ENCODE data around the gene FGF1. TPM values are rescaled to one million over a fixed set of nuclear protein-coding genes. Genes with fewer than 3 reads are reported as not detected.

FGF1 gene
- total RNA-seq, 1 donor from 2014 or later = not detected

- Mint-ChIP-seq H3K36me3 (ENCODE audit: insufficient read depth) (no peaks in the 10 kb centered on the region), H3K4me1 (ENCODE audit: low read depth) (peaks cover 11% of the 10 kb centered on the region), H3K27ac (no peak overlapping the region), H3K27me3 (peaks cover 13% of the 10 kb centered on the region), H3K4me3 (ENCODE audit: low read depth) (no peak overlapping the region), H3K9me3 (ENCODE audit: low read depth) (no peaks in the 10 kb centered on the region)
- no peak for DNase-seq (ENCODE audit: low spot score, unreplicated experiment)
- TF ChIP-seq, protein P1, sequence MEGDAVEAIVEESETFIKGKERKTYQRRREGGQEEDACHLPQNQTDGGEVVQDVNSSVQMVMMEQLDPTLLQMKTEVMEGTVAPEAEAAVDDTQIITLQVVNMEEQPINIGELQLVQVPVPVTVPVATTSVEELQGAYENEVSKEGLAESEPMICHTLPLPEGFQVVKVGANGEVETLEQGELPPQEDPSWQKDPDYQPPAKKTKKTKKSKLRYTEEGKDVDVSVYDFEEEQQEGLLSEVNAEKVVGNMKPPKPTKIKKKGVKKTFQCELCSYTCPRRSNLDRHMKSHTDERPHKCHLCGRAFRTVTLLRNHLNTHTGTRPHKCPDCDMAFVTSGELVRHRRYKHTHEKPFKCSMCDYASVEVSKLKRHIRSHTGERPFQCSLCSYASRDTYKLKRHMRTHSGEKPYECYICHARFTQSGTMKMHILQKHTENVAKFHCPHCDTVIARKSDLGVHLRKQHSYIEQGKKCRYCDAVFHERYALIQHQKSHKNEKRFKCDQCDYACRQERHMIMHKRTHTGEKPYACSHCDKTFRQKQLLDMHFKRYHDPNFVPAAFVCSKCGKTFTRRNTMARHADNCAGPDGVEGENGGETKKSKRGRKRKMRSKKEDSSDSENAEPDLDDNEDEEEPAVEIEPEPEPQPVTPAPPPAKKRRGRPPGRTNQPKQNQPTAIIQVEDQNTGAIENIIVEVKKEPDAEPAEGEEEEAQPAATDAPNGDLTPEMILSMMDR (IDR thresholded peaks at IDR 0.05; ENCODE audit: unreplicated experiment) = no peak
These were observed 113.9 kb downstream of the FGF1 start for GRCh38 chr5:142572006-142572405.

DNA sequence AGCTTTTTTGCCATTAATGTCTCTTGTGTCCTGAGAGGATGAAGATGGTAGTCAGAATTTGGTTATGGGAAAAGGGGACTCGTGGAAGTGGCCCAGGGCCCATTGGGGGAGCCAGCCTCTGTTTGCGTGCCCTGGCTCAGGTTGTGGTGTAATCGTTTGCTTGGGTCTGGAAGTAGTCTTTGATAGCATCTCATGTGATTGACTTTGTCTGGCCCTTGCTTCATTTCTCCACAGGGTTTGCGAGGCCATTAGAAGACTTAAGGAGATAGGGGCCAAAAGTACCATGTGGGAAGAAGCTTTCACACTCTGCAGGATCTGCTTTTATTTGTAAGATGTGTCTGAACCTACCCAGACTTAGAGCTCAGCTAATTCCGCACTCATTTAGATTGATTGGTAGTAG is 114.5 kb downstream of the FGF1 start:
- H3K4me1 Mint-ChIP-seq (ENCODE audit: low read depth) = peaks cover 11% of the 10 kb centered on the region
- no peak for DNase-seq (ENCODE audit: low spot score, unreplicated experiment)
- H3K36me3 Mint-ChIP-seq (ENCODE audit: insufficient read depth) = no peaks in the 10 kb centered on the region
- no peaks in the 10 kb centered on the region for H3K9me3 Mint-ChIP-seq (ENCODE audit: low read depth)
- no peak overlapping the region for H3K4me3 Mint-ChIP-seq (ENCODE audit: low read depth)
- H3K27ac Mint-ChIP-seq = no peak overlapping the region
- H3K27me3 Mint-ChIP-seq = peaks cover 17% of the 10 kb centered on the region
- TF ChIP-seq, protein P1 (IDR thresholded peaks at IDR 0.05; ENCODE audit: unreplicated experiment) = no peak

GRCh38 chr5:142569905-142570304 is 116.0 kb downstream of the FGF1 start:
- TF ChIP-seq, protein P1 (IDR thresholded peaks at IDR 0.05; ENCODE audit: unreplicated experiment) = no peak

DNA sequence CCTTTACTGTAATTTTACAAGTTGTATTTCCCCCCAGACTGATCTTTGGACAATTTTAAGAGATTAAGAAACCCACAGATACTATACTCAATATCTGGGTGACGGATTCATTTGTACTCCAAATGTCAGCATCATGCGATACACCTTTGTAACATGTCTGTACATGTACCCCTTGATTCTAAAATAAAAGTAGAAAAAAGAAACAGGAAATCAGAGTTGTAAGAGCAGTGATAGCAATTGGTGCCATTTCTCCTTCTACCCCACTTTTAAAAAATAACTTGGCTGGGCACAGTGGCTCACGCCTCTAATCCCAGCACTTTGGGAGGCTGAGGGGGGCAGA is 116.9 kb downstream of the FGF1 start:
- no peak overlapping the region for H3K4me3 Mint-ChIP-seq (ENCODE audit: low read depth)
- H3K27me3 Mint-ChIP-seq = peaks cover 17% of the 10 kb centered on the region
- peaks cover 11% of the 10 kb centered on the region for H3K4me1 Mint-ChIP-seq (ENCODE audit: low read depth)
- no peaks in the 10 kb centered on the region for H3K9me3 Mint-ChIP-seq (ENCODE audit: low read depth)
- DNase-seq (ENCODE audit: low spot score, unreplicated experiment) = no peak
- no peaks in the 10 kb centered on the region for H3K36me3 Mint-ChIP-seq (ENCODE audit: insufficient read depth)
- no peak overlapping the region for H3K27ac Mint-ChIP-seq
- TF ChIP-seq, protein P1 (IDR thresholded peaks at IDR 0.05; ENCODE audit: unreplicated experiment) = no peak

More at GRCh38 chr5:142569905-142570304, 116.0 kb downstream of the FGF1 start:
- no peaks in the 10 kb centered on the region for H3K36me3 Mint-ChIP-seq (ENCODE audit: insufficient read depth)
- H3K27me3 Mint-ChIP-seq = peaks cover 17% of the 10 kb centered on the region
- no peak overlapping the region for H3K4me3 Mint-ChIP-seq (ENCODE audit: low read depth)
- peaks cover 11% of the 10 kb centered on the region for H3K4me1 Mint-ChIP-seq (ENCODE audit: low read depth)
- H3K9me3 Mint-ChIP-seq (ENCODE audit: low read depth) = no peaks in the 10 kb centered on the region
- no peak overlapping the region for H3K27ac Mint-ChIP-seq
- DNase-seq (ENCODE audit: low spot score, unreplicated experiment) = no peak

DNA sequence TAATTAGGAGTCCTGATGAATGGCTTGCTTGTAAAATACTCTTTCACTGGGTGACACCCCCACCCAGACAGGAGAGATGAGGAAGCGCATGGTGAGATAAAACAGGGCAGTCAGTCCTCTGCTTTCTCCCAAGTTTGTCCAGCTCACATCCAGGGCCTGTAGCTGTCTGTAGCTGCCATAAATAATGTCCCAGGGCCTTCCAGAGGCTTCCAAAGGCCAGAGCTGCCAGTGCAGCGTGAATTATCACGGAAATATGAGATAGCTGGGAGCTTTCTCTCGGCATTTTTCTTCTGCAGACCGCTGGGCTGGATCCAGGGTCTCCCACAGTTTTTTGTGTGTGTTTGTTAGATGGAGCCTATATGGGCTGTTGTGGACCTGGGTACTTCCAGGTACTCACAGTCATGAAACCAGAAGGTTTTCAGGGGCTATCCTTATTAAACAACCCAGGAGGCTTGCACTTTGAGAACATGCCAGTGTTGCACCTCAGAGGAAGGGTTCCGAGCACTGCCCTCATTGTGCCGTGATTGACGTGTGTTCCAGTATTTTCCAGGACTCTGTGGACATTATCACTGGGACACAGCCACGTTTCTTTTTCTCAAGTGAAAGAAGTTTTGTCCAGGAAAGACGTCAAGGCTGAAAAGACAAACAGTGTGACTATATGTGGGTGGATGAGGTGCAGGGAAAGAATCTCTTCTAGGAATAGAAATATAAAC is 117.5 kb downstream of the FGF1 start:
- Mint-ChIP-seq H3K9me3 (ENCODE audit: low read depth) (no peaks in the 10 kb centered on the region), H3K27me3 (peaks cover 17% of the 10 kb centered on the region), H3K4me3 (ENCODE audit: low read depth) (no peak overlapping the region), H3K4me1 (ENCODE audit: low read depth) (peaks cover 11% of the 10 kb centered on the region), H3K27ac (no peak overlapping the region), H3K36me3 (ENCODE audit: insufficient read depth) (no peaks in the 10 kb centered on the region)
- TF ChIP-seq, protein P1 (IDR thresholded peaks at IDR 0.05; ENCODE audit: unreplicated experiment) = no peak
- no peak for DNase-seq (ENCODE audit: low spot score, unreplicated experiment)

Data from progenitor cell of endocrine pancreas (in vitro differentiated cells).